D721Med (cell line): ENCODE results near the gene CSNK1D.

Experiments used
- DNase-seq: peaks from one replicate; pipeline ENCODE4 v3.0.0; 2011; ENCODE audit warnings: low spot score; ENCODE audit not compliant: insufficient read length
- FAIRE-seq: peaks from 2 replicates; lab custom pipeline; 2011; peaks lifted over from hg19 to GRCh38; lab: Jason Lieb, UNC
- TF ChIP-seq, protein P1 (sequence below): IDR thresholded peaks from 2 replicates; pipeline ENCODE4 v1.5.1; 2012; ENCODE audit warnings: mild to moderate bottlenecking, control low read depth; ENCODE audit not compliant: insufficient read depth; ENCODE audit errors: missing control alignments

CSNK1D gene

DNA sequence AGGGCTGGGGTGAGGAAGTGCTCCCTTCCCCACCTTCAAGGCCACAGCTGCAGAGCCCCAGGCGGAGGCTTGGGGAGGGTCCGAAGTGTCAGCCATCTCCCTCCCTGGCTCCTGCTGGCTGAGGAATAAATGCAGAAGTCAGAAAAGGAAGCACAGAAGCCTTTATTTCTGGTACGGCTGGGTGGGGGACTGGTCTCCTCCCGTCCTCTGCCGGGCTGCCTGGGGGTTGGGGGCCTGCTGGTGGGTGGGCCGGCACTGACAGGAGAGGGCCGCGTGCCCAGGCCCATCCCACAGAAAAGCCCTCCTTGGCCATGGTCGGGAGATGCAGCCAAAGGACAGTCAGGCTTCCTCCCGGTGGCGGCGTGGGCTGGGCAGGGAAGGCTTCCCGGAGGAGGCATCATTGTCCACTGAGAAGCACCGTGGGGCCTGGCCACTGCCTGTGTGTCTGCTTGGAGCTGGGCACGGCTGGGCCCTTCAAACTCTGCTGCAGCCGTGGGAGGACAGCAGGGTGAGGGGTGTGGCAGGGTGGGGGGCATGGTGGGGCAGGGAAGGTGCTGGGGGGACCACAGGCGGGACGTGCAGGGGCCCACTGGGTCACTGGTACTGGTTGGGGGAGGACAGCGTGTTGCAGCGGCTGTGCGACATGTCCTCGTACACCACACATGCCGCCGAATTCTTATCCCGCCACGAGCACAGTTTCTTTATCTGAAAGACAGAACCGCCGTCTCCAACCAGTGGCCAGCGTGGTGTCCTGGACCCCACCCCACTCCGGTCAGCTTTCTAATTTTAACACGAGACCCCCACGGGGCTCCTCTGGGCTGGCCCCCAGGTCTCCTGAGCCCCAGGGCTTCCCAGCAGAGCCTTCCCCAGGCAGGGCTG lies 41.5 kb upstream of the CSNK1D start:
- no peak for FAIRE-seq
- TF ChIP-seq, protein P1, sequence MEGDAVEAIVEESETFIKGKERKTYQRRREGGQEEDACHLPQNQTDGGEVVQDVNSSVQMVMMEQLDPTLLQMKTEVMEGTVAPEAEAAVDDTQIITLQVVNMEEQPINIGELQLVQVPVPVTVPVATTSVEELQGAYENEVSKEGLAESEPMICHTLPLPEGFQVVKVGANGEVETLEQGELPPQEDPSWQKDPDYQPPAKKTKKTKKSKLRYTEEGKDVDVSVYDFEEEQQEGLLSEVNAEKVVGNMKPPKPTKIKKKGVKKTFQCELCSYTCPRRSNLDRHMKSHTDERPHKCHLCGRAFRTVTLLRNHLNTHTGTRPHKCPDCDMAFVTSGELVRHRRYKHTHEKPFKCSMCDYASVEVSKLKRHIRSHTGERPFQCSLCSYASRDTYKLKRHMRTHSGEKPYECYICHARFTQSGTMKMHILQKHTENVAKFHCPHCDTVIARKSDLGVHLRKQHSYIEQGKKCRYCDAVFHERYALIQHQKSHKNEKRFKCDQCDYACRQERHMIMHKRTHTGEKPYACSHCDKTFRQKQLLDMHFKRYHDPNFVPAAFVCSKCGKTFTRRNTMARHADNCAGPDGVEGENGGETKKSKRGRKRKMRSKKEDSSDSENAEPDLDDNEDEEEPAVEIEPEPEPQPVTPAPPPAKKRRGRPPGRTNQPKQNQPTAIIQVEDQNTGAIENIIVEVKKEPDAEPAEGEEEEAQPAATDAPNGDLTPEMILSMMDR: no peak
- DNase-seq: no peak

DNA sequence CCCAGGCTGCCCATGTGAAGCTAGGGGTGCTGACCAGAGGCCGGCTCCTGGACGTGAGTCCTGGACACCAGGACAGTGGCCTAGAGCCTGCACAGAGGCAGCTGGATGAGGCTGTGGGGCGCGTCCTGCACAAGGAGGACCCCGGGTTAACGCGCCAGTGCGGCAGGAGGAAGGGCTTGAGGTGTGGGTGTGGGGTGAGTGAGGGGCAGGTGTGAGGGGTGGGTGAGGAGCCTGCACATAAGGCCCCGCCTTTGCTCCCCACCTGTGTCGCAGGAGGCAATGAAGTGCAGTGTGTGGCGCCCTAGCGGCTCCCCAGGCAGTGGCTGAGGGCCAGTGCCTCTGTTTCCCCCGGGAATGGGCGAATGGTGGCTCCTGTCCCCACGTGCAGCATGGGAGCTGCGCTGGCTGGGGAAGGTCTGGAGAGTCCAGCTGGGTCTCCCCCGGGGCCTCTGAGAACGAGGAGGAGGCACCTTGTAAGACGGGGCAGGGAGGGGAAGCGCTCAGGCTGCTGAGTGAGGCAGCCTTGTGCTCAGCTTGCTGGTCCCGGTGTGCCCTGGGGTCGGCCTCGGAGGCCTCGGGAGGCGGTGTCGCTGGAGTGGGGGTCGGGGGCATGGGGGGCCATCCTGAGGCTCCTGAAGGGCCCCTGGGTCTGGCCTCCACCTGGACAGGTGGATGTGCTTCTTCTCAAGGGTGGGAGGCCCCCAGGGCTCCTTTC lies 40.7 kb upstream of the CSNK1D start:
- TF ChIP-seq, protein P1: no peak
- DNase-seq (no peak), FAIRE-seq (no peak)

DNA sequence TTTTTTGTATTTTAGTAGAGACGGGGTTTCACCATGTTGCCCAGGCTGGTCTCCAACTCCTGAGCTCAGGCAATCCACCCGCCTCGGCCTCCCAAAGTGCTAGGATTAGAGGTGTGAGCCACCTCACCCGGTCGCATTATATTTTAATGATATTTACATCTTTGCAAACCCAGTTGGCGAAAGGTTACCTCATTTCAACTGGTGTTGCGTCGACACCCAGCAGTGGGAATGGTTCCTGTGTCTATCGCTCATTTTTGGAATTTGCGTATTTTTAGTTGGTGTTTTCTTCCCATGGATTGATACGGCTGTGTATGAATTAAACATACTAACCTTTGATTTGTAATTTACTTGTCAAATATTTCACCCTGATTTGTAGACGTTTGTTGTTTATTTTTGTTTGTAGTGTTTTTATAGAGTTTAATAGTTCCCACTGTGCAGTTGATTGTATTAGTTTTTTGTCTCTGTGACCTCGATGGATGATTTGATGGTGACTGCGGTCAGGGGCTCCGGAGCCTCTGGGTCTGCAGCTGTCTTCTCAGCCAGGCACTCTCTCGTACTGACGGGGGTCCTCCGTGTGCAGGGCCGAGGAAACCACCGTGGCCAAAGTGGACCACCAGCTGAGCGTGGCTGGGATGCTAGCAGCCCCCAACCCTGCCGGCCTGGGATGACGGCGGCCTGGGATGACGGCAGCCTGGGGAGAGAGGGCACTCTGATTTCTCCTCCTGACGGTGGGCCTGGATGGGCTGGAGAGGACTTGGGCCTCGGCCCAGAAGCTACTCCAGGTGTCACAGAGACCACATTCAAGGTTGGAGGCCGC lies 39.9 kb upstream of the CSNK1D start:
- no peak for DNase-seq
- TF ChIP-seq, protein P1: no peak
- FAIRE-seq: no peak

DNA sequence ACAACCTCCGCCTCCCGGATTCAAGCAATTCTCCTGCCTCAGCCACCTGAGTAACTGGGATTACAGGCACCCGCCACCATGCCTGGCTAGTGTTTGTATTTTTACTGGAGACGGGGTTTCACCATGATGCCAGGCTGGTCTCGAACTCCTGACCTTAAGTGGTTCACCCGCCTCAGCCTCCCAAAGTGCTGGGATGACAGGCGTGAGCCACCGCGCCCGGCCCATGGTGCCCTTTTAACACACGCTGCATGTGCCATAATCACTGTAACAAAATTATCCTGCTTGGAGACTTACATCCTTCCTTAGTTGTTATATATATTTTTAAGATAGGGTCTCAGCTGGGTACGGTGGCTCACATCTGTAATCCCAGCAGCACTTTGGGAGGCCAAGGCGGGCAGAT lies 38.5 kb upstream of the CSNK1D start:
- TF ChIP-seq, protein P1: no peak
- no peak for DNase-seq
- FAIRE-seq: no peak

DNA sequence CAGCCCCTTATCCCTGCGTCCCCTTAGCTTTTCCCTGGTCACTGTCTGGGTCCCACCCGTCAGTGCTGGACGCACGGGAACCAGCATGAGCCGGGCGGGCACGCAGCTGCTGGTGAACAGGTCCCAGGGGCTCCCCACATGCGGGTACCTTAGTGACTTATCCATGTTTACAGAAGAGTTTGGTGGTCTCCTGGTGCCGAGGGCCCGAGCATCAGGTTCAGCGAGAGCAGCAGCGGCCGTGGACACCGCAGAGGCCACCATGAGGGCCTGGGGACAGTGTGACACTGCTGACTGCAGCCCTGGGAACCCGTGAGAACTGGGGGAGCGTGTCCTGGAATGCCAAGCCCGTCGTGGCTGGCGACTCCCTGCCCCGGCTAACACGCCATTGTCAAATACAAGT lies 37.4 kb upstream of the CSNK1D start:
- FAIRE-seq (no peak), DNase-seq (no peak)
- TF ChIP-seq, protein P1: no peak

DNA sequence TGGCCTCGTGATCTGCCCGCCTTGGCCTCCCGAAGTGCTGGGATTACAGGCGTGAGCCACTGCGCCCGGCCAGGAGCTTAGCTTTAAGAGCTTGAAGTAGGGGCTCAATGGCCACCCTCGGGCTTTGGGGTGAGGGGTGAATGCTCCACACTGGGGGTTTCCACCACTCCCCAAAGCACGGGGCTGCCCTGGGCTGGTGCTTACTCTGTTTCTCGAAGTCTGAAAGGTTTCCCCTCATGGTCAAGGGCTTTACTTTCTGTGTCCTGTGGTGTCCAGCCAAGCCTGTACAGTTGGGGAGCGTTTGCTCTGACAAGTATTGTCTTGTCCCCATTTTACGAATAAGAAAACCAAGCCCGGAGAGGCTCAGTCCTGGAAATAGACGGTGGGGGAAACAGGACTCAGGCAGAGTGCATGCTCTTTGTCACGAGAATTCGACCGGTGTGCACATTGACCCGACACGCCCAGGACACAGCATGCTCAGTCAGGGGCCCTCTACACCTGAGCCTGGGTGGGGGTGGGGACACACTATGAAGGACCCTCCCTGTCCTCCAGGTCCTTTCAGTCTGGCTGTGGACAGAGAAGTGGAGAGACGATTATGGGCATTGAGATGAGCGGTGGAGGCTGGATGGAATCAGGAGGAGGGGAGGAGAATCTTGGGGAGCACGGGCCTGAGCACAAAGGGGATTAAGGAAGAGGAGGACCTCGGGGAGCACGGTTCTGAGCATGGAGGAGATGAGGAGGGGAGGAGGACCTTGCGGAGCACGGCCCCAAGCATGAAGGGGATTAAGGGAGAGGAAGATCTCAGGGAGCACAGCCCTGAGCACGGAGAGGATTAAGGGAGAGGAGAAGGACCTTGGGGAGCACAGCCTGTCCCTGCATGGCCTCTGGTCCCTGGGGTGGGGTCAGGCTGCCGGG lies 36.4 kb upstream of the CSNK1D start:
- no peak for FAIRE-seq

More for the DNA sequence above, 36.4 kb upstream of the CSNK1D start:
- DNase-seq: no peak
- TF ChIP-seq, protein P1: no peak
